Ishikawa (cell line): ENCODE results near the gene GARNL3.

Experiments used
- CEBPB ChIP-seq: IDR thresholded peaks from 2 replicates; pipeline ENCODE4 v1.6.1; 2012
- EGR1 ChIP-seq: IDR thresholded peaks from 2 replicates; pipeline ENCODE4 v1.6.1; 2012
- TCF12 ChIP-seq: IDR thresholded peaks from 2 replicates; pipeline ENCODE4 v1.6.1; 2012; ENCODE audit warnings: low read depth

DNA sequence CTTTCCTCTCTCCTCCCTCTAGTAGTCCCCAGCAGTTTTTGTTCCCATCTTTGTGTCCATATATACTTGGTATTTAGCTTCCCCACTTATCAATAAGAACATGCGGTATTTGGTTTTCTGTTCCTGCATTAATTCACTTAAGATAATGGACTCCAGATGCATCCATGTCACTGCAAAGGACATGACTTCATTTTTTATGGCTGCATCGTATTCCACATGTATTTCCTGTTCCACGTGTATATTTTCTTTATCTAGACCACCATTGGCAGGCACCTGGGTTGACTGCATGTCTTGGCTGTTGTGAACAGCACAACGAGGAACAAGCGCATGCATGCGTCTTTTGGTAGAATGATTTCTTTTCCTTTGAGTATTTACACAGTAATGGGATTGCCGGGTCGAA lies 165.8 kb downstream of the GARNL3 start:
- no peak for TF ChIP-seq CEBPB
- TF ChIP-seq TCF12, result no peak
- TF ChIP-seq EGR1, result no peak
